Measurements from ENCODE around the gene CD9. TPM values are rescaled to one million over a fixed set of nuclear protein-coding genes. Genes with fewer than 3 reads are reported as not detected.

CD9 gene
- total and polyA plus RNA-seq, 2 donors (not counting 1 experiment from before 2014, with no cell fraction given), result 520 to 856 TPM

GRCh38 chr12:6166808-6167207, 33.4 kb upstream of the CD9 start:
- Histone ChIP-seq H3K9ac (ENCODE audit: insufficient read depth, low read length) (peak overlapping the region; percentile 32), H3K36me3 (ENCODE audit: control insufficient read depth, insufficient read depth, low read length) (no peaks in the 10 kb centered on the region), H3K4me2 (ENCODE audit: extremely low read depth, insufficient read depth, low read length) (peak overlapping the region; percentile 76), H3K4me3 (replicated peaks in 1 of 4; ENCODE audit: control extremely low read depth in 1 of 4, insufficient read depth in 1 of 4, low read depth in 3 of 4, low read length in 4 of 4) (no peak overlapping the region), H3K4me1 (ENCODE audit: control insufficient read depth, extremely low read depth, insufficient read depth, low read length) (peaks cover 20% of the 10 kb centered on the region), H3K9me3 (ENCODE audit: control insufficient read depth, insufficient read depth, low read depth, low read length) (no peaks in the 10 kb centered on the region), H3K79me2 (ENCODE audit: control insufficient read depth, insufficient read depth, low read length) (no peaks in the 10 kb centered on the region), H3K27ac (ENCODE audit: insufficient read depth, low read length) (peak overlapping the region; percentile 98), H2AFZ (ENCODE audit: low read length) (no peak overlapping the region), H4K20me1 (ENCODE audit: control insufficient read depth, extremely low read depth, insufficient read depth, low read length) (no peaks in the 10 kb centered on the region), H3K27me3 (ENCODE audit: control insufficient read depth, insufficient read depth, low read length) (no peaks in the 10 kb centered on the region)
- no peak for DNase-seq (ENCODE audit: low read depth in 2 of 2)
- TF ChIP-seq EZH2 (IDR thresholded peaks at IDR 0.05; ENCODE audit: low read length, missing control alignments) (no peak), CTCF (conservative IDR thresholded peaks at IDR 0.05 in 1 of 2, IDR thresholded peaks at IDR 0.05 in 1 of 2; ENCODE audit: low read depth in 1 of 2, low read length in 2 of 2) (no peak)

- DNase-seq (ENCODE audit: low read depth in 2 of 2), result peak; percentile 94 to 98
- Histone ChIP-seq H3K79me2 (ENCODE audit: control insufficient read depth, insufficient read depth, low read length) (no peaks in the 10 kb centered on the region), H3K36me3 (ENCODE audit: control insufficient read depth, insufficient read depth, low read length) (no peaks in the 10 kb centered on the region), H3K4me2 (ENCODE audit: extremely low read depth, insufficient read depth, low read length) (peak overlapping the region; percentile 76), H3K9me3 (ENCODE audit: control insufficient read depth, insufficient read depth, low read depth, low read length) (no peaks in the 10 kb centered on the region), H3K27ac (ENCODE audit: insufficient read depth, low read length) (peak overlapping the region; percentile 98), H3K4me1 (ENCODE audit: control insufficient read depth, extremely low read depth, insufficient read depth, low read length) (peaks cover 20% of the 10 kb centered on the region), H3K27me3 (ENCODE audit: control insufficient read depth, insufficient read depth, low read length) (no peaks in the 10 kb centered on the region), H3K4me3 (replicated peaks in 1 of 4; ENCODE audit: control extremely low read depth in 1 of 4, insufficient read depth in 1 of 4, low read depth in 3 of 4, low read length in 4 of 4) (no peak overlapping the region), H3K9ac (ENCODE audit: insufficient read depth, low read length) (peak overlapping the region; percentile 58), H4K20me1 (ENCODE audit: control insufficient read depth, extremely low read depth, insufficient read depth, low read length) (no peaks in the 10 kb centered on the region), H2AFZ (ENCODE audit: low read length) (peak overlapping the region; percentile 30)
- TF ChIP-seq CTCF (conservative IDR thresholded peaks at IDR 0.05 in 1 of 2, IDR thresholded peaks at IDR 0.05 in 1 of 2; ENCODE audit: low read depth in 1 of 2, low read length in 2 of 2) (no peak), EZH2 (IDR thresholded peaks at IDR 0.05; ENCODE audit: low read length, missing control alignments) (no peak)
These were observed 32.6 kb upstream of the CD9 start for GRCh38 chr12:6167327-6168280.

GRCh38 chr12:6171409-6172015, 28.7 kb upstream of the CD9 start:
- H2AFZ ChIP-seq (ENCODE audit: low read length), result no peak overlapping the region
- no peak overlapping the region for H3K4me3 ChIP-seq (replicated peaks in 1 of 4; ENCODE audit: control extremely low read depth in 1 of 4, insufficient read depth in 1 of 4, low read depth in 3 of 4, low read length in 4 of 4)
- no peak overlapping the region for H3K27ac ChIP-seq (ENCODE audit: insufficient read depth, low read length)
- no peaks in the 10 kb centered on the region for H3K27me3 ChIP-seq (ENCODE audit: control insufficient read depth, insufficient read depth, low read length)
- H4K20me1 ChIP-seq (ENCODE audit: control insufficient read depth, extremely low read depth, insufficient read depth, low read length), result no peaks in the 10 kb centered on the region
- TF ChIP-seq CTCF (conservative IDR thresholded peaks at IDR 0.05 in 1 of 2, IDR thresholded peaks at IDR 0.05 in 1 of 2; ENCODE audit: low read depth in 1 of 2, low read length in 2 of 2) (no peak), EZH2 (IDR thresholded peaks at IDR 0.05; ENCODE audit: low read length, missing control alignments) (no peak)
- no peaks in the 10 kb centered on the region for H3K9me3 ChIP-seq (ENCODE audit: control insufficient read depth, insufficient read depth, low read depth, low read length)
- no peak overlapping the region for H3K9ac ChIP-seq (ENCODE audit: insufficient read depth, low read length)
- no peaks in the 10 kb centered on the region for H3K36me3 ChIP-seq (ENCODE audit: control insufficient read depth, insufficient read depth, low read length)
- no peak overlapping the region for H3K4me2 ChIP-seq (ENCODE audit: extremely low read depth, insufficient read depth, low read length)
- peaks cover 15% of the 10 kb centered on the region for H3K4me1 ChIP-seq (ENCODE audit: control insufficient read depth, extremely low read depth, insufficient read depth, low read length)
- no peak for DNase-seq (ENCODE audit: low read depth in 2 of 2)
- no peaks in the 10 kb centered on the region for H3K79me2 ChIP-seq (ENCODE audit: control insufficient read depth, insufficient read depth, low read length)

Measured in fibroblast of lung (primary cell).